Neural progenitor cell (in vitro differentiated cells): ENCODE data around the gene FAM78A.

Experiments used
- CTCF ChIP-seq: fragments of 200-600 bp; sonication (generic); IDR thresholded peaks from 2 replicates; pipeline ENCODE4 v1.5.1; 2017; ENCODE audit warnings: antibody characterized with exemption, mild to moderate bottlenecking
- EZH2 ChIP-seq: fragments of 200-600 bp; sonication (generic); IDR thresholded peaks from 2 replicates; pipeline ENCODE4 v1.6.1; 2017; ENCODE audit warnings: antibody characterized with exemption, mild to moderate bottlenecking, moderate library complexity
- EZH2phosphoT487 ChIP-seq: fragments of 200-600 bp; sonication (generic); IDR thresholded peaks from 2 replicates; pipeline ENCODE4 v1.6.1; 2017; ENCODE audit warnings: antibody characterized with exemption

- TF ChIP-seq CTCF (no peak), EZH2 (no peak), EZH2phosphoT487 (no peak)
Observed at GRCh38 chr9:131237291-131237690, 39.0 kb downstream of the FAM78A start.
